ENCODE results near the gene PMEPA1. TPM values are rescaled to one million over a fixed set of nuclear protein-coding genes. Genes with fewer than 3 reads are reported as not detected.

The PMEPA1 gene
- total and polyA plus RNA-seq, 7 experiments from 2014 or later, result 0.44 to 10.0 (median 8.7) TPM

GRCh38 chr20:57615445-57615811, 94.4 kb downstream of the PMEPA1 start:
- intact Hi-C loops (cut with micrococcal nuclease), result loop anchor here (5.0 to 10.0 kb wide), 2 partner anchors 261 to 1277 kb away; partner anchors contain the start of gene RAE1 (in 1 of the 2)
- no peaks in the 10 kb centered on the region for H3K27me3 ChIP-seq (ENCODE audit: control insufficient read depth in 2 of 2, insufficient read depth in 2 of 2, low read length in 2 of 2)
- CTCF ChIA-PET, result interaction anchor here (0.5 to 1.4 kb wide), 2 partner anchors 9 to 621 kb away, joined by 3 read pairs; no protein-coding TSS in a partner anchor
- H3K9me3 ChIP-seq (ENCODE audit: control insufficient read depth in 2 of 3, low read length in 3 of 3), result no peaks in the 10 kb centered on the region
- peaks cover 37 to 39% of the 10 kb centered on the region in 2 donors for H3K4me1 ChIP-seq (ENCODE audit: control insufficient read depth in 2 of 2, insufficient read depth in 2 of 2, low read length in 2 of 2)
- H3K9me3 Mint-ChIP-seq, result peaks cover 0 to 4% (median 0%) of the 10 kb centered on the region in 11 donors
- H3K36me3 ChIP-seq (ENCODE audit: control insufficient read depth in 2 of 3, insufficient read depth in 3 of 3, low read length in 3 of 3), result peaks cover 11 to 46% (median 26%) of the 10 kb centered on the region in 3 experiments
- H3K27ac Mint-ChIP-seq, result peak overlapping the region in 1 of 9 donors; percentile 30
- peaks cover 23 to 43% (median 39%) of the 10 kb centered on the region in 7 donors for H3K4me1 Mint-ChIP-seq
- no peak overlapping the region for H3K27ac ChIP-seq (ENCODE audit: low read depth, low read length)
- H3K4me3 Mint-ChIP-seq, result no peak overlapping the region
- H3K27me3 Mint-ChIP-seq, result peaks cover 0 to 15% (median 0%) of the 10 kb centered on the region in 5 donors
- ATAC-seq, result no peak
- POLR2A ChIA-PET, result interaction anchor here (0.9 to 8.2 kb wide), 2 partner anchors 9 to 14 kb away, joined by 4 to 175 read pairs; no protein-coding TSS in a partner anchor
- DNase-seq, result no peak
- H3K36me3 Mint-ChIP-seq, result peaks cover 3 to 18% (median 10%) of the 10 kb centered on the region in 5 donors
- H3K4me3 ChIP-seq (ENCODE audit: low read length), result no peak overlapping the region

GRCh38 chr20:57614490-57615444, 95.0 kb downstream of the PMEPA1 start:
- Mint-ChIP-seq H3K9me3 (peaks cover 0 to 4% (median 0%) of the 10 kb centered on the region in 11 donors), H3K27me3 (peaks cover 0 to 17% (median 0%) of the 10 kb centered on the region in 5 donors), H3K27ac (peak overlapping the region in 2 of 9 donors; percentile 21 to 30), H3K4me3 (no peak overlapping the region), H3K4me1 (peaks cover 17 to 39% (median 32%) of the 10 kb centered on the region in 7 donors), H3K36me3 (peaks cover 3 to 23% (median 13%) of the 10 kb centered on the region in 5 donors)
- no peak overlapping the region for H3K4me3 ChIP-seq (ENCODE audit: low read length)
- no peak overlapping the region for H3K27ac ChIP-seq (ENCODE audit: low read depth, low read length)
- H3K4me1 ChIP-seq (ENCODE audit: control insufficient read depth in 2 of 2, insufficient read depth in 2 of 2, low read length in 2 of 2), result peaks cover 33 to 37% of the 10 kb centered on the region in 2 donors
- peak in 1 of 9 donors; percentile 19 for DNase-seq
- ChIA-PET CTCF (interaction anchor here (0.5 to 1.4 kb wide), 2 partner anchors 9 to 622 kb away, joined by 3 read pairs; no protein-coding TSS in a partner anchor), POLR2A (interaction anchor here (0.9 to 8.2 kb wide), 2 partner anchors 10 to 15 kb away, joined by 4 to 175 read pairs; no protein-coding TSS in a partner anchor)
- intact Hi-C loops (cut with micrococcal nuclease), result loop anchor here (5.0 to 10.0 kb wide), 2 partner anchors 260 to 1278 kb away; partner anchors contain the start of gene RAE1 (in 1 of the 2)
- peaks cover 11 to 53% (median 26%) of the 10 kb centered on the region in 3 experiments for H3K36me3 ChIP-seq (ENCODE audit: control insufficient read depth in 2 of 3, insufficient read depth in 3 of 3, low read length in 3 of 3)
- ATAC-seq, result no peak
- no peaks in the 10 kb centered on the region for H3K27me3 ChIP-seq (ENCODE audit: control insufficient read depth in 2 of 2, insufficient read depth in 2 of 2, low read length in 2 of 2)
- H3K9me3 ChIP-seq (ENCODE audit: control insufficient read depth in 2 of 3, low read length in 3 of 3), result no peaks in the 10 kb centered on the region

GRCh38 chr20:57613481-57613921, 96.3 kb downstream of the PMEPA1 start:
- H3K27ac ChIP-seq (ENCODE audit: low read depth, low read length), result no peak overlapping the region
- no peaks in the 10 kb centered on the region for H3K27me3 ChIP-seq (ENCODE audit: control insufficient read depth in 2 of 2, insufficient read depth in 2 of 2, low read length in 2 of 2)
- H3K36me3 Mint-ChIP-seq, result peaks cover 3 to 35% (median 17%) of the 10 kb centered on the region in 5 donors
- ATAC-seq (no peak), DNase-seq (no peak)
- POLR2A ChIA-PET, result interaction anchor here (0.6 to 1.1 kb wide), 2 partner anchors 14 to 767 kb away, joined by 3 read pairs; no protein-coding TSS in a partner anchor
- no peak overlapping the region for H3K4me3 ChIP-seq (ENCODE audit: low read length)
- CTCF ChIA-PET, result no interaction called here
- intact Hi-C loops (cut with micrococcal nuclease), result loop anchor here in 1 of 2 donors (10.0 kb wide), 1 partner anchor 259 kb away; the partner anchor contains the start of gene RAE1
- H3K9me3 Mint-ChIP-seq, result peaks cover 0 to 2% (median 0%) of the 10 kb centered on the region in 11 donors
- no peak overlapping the region for H3K27ac Mint-ChIP-seq
- peaks cover 11 to 65% (median 26%) of the 10 kb centered on the region in 3 experiments for H3K36me3 ChIP-seq (ENCODE audit: control insufficient read depth in 2 of 3, insufficient read depth in 3 of 3, low read length in 3 of 3)
- no peaks in the 10 kb centered on the region for H3K9me3 ChIP-seq (ENCODE audit: control insufficient read depth in 2 of 3, low read length in 3 of 3)
- H3K4me1 Mint-ChIP-seq, result peaks cover 10 to 28% (median 19%) of the 10 kb centered on the region in 7 donors
- peaks cover 0 to 17% (median 0%) of the 10 kb centered on the region in 5 donors for H3K27me3 Mint-ChIP-seq
- peaks cover 23 to 27% of the 10 kb centered on the region in 2 donors for H3K4me1 ChIP-seq (ENCODE audit: control insufficient read depth in 2 of 2, insufficient read depth in 2 of 2, low read length in 2 of 2)
- H3K4me3 Mint-ChIP-seq, result no peak overlapping the region

- Mint-ChIP-seq H3K4me3 (no peak overlapping the region), H3K36me3 (peaks cover 3 to 40% (median 17%) of the 10 kb centered on the region in 5 donors), H3K27me3 (peaks cover 0 to 17% (median 0%) of the 10 kb centered on the region in 5 donors), H3K27ac (no peak overlapping the region), H3K4me1 (peaks cover 7 to 23% (median 14%) of the 10 kb centered on the region in 7 donors), H3K9me3 (peaks cover 0 to 2% (median 0%) of the 10 kb centered on the region in 11 donors)
- Histone ChIP-seq H3K4me1 (ENCODE audit: control insufficient read depth in 2 of 2, insufficient read depth in 2 of 2, low read length in 2 of 2) (peaks cover 17 to 21% of the 10 kb centered on the region in 2 donors), H3K9me3 (ENCODE audit: control insufficient read depth in 2 of 3, low read length in 3 of 3) (no peaks in the 10 kb centered on the region), H3K36me3 (ENCODE audit: control insufficient read depth in 2 of 3, insufficient read depth in 3 of 3, low read length in 3 of 3) (peaks cover 11 to 69% (median 26%) of the 10 kb centered on the region in 3 experiments), H3K4me3 (ENCODE audit: low read length) (no peak overlapping the region), H3K27ac (ENCODE audit: low read depth, low read length) (no peak overlapping the region), H3K27me3 (ENCODE audit: control insufficient read depth in 2 of 2, insufficient read depth in 2 of 2, low read length in 2 of 2) (no peaks in the 10 kb centered on the region)
- intact Hi-C loops (cut with micrococcal nuclease), result loop anchor here in 1 of 2 donors (10.0 kb wide), 1 partner anchor 258 kb away; the partner anchor contains the start of gene RAE1
- ATAC-seq, result no peak
- ChIA-PET POLR2A (no interaction called here), CTCF (no interaction called here)
- no peak for DNase-seq
Observed at GRCh38 chr20:57612916-57613315, 96.9 kb downstream of the PMEPA1 start.

GRCh38 chr20:57612436-57612835, 97.4 kb downstream of the PMEPA1 start:
- CTCF ChIA-PET, result no interaction called here

More at GRCh38 chr20:57612436-57612835, 97.4 kb downstream of the PMEPA1 start:
- Mint-ChIP-seq H3K9me3 (peaks cover 0 to 2% (median 0%) of the 10 kb centered on the region in 11 donors), H3K4me1 (peaks cover 4 to 18% (median 10%) of the 10 kb centered on the region in 7 donors), H3K27ac (no peak overlapping the region), H3K4me3 (no peak overlapping the region), H3K27me3 (peaks cover 0 to 22% (median 0%) of the 10 kb centered on the region in 5 donors), H3K36me3 (peaks cover 3 to 45% (median 21%) of the 10 kb centered on the region in 5 donors)
- Histone ChIP-seq H3K27ac (ENCODE audit: low read depth, low read length) (no peak overlapping the region), H3K4me1 (ENCODE audit: control insufficient read depth in 2 of 2, insufficient read depth in 2 of 2, low read length in 2 of 2) (peaks cover 12 to 16% of the 10 kb centered on the region in 2 donors), H3K36me3 (ENCODE audit: control insufficient read depth in 2 of 3, insufficient read depth in 3 of 3, low read length in 3 of 3) (peaks cover 11 to 69% (median 26%) of the 10 kb centered on the region in 3 experiments), H3K4me3 (ENCODE audit: low read length) (no peak overlapping the region), H3K27me3 (ENCODE audit: control insufficient read depth in 2 of 2, insufficient read depth in 2 of 2, low read length in 2 of 2) (no peaks in the 10 kb centered on the region), H3K9me3 (ENCODE audit: control insufficient read depth in 2 of 3, low read length in 3 of 3) (no peaks in the 10 kb centered on the region)
- intact Hi-C loops (cut with micrococcal nuclease), result loop anchor here in 1 of 2 donors (10.0 kb wide), 1 partner anchor 258 kb away; the partner anchor contains the start of gene RAE1
- ATAC-seq (no peak), DNase-seq (no peak)
- POLR2A ChIA-PET, result no interaction called here

Measured in naive thymus-derived CD4-positive, alpha-beta T cell (primary cell).